IMR-90 (cell line): ENCODE results near the gene FOXP4. TPM values are rescaled to one million over a fixed set of nuclear protein-coding genes. Genes with fewer than 3 reads are reported as not detected.

Experiments used
- ATAC-seq: fragments of 200-7000 bp; cut with Tn5 transposase; 2 replicates; pipeline ENCODE4 v1.9.1; 2020; ENCODE audit warnings: low read depth, mild to moderate bottlenecking, moderate library complexity
- BruUV-seq: library from RNA; stranded (reverse); fragments of 400-500 nt; replicated peaks from 2 replicates; lab custom pipeline; 2021; lab: Mats Ljungman, UMichigan
- CTCF ChIA-PET: fragments of 300-600 bp; formaldehyde crosslinking; extraction: SDS; loops from one replicate; lab custom pipeline; 2021; ENCODE audit warnings: antibody characterized with exemption; lab: Yijun Ruan, JAX
- POLR2A ChIA-PET: fragments of 300-600 bp; sonication (Branson Sonifier 250); formaldehyde crosslinking; loops from one replicate; lab custom pipeline; 2022; ENCODE audit warnings: antibody characterized with exemption; ENCODE audit not compliant: unreplicated experiment; lab: Charles Lee
- DNase-seq: peaks from one replicate; pipeline ENCODE4 v3.0.0; 2013
- H2AFZ ChIP-seq: replicated peaks from 2 replicates; pipeline ENCODE3; 2013; ENCODE audit warnings: low read length, mild to moderate bottlenecking; ENCODE audit not compliant: poor library complexity
- H2AK5ac ChIP-seq: 2 replicates; pipeline ENCODE4 v1.6.1; 2013; ENCODE audit warnings: low read depth, low read length, inconsistent platforms
- H2AK9ac ChIP-seq: replicated peaks from 2 replicates; pipeline ENCODE3; 2013; ENCODE audit warnings: mild to moderate bottlenecking, low read depth, low read length, moderate library complexity; ENCODE audit not compliant: poor library complexity
- H2BK120ac ChIP-seq: 2 replicates; pipeline ENCODE4 v1.6.1; 2013; ENCODE audit warnings: low read depth, low read length, inconsistent platforms
- H2BK15ac ChIP-seq: 3 replicates; pipeline ENCODE4 v1.6.1; 2013; ENCODE audit warnings: low read depth, low read length, inconsistent platforms
- H2BK20ac ChIP-seq: 2 replicates; pipeline ENCODE4 v1.6.1; 2013; ENCODE audit warnings: low read depth, mild to moderate bottlenecking, inconsistent platforms, low read length, moderate library complexity
- H2BK5ac ChIP-seq: 2 replicates; pipeline ENCODE4 v1.6.1; 2013; ENCODE audit warnings: mild to moderate bottlenecking, low read depth, low read length, inconsistent platforms; ENCODE audit not compliant: poor library complexity, severe bottlenecking
- H3K14ac ChIP-seq: replicated peaks from 2 replicates; pipeline ENCODE4 v1.6.1; 2013; ENCODE audit warnings: low read depth, low read length, inconsistent platforms
- H3K18ac ChIP-seq: 2 replicates; pipeline ENCODE4 v1.6.1; 2013; ENCODE audit warnings: low read depth, low read length, control low read depth
- H3K23ac ChIP-seq: 2 replicates; pipeline ENCODE4 v1.6.1; 2013; ENCODE audit warnings: low read depth, low read length, inconsistent platforms
- H3K27ac ChIP-seq: 2 replicates; pipeline ENCODE4 v1.5.1; 2013; ENCODE audit warnings: mild to moderate bottlenecking, control low read depth, low read length; ENCODE audit not compliant: insufficient read depth
- H3K27me3 ChIP-seq: 2 replicates; pipeline ENCODE4 v1.6.1; 2013; ENCODE audit warnings: low read length; ENCODE audit not compliant: control insufficient read depth, insufficient read depth
- H3K36me3 ChIP-seq: 2 replicates; pipeline ENCODE4 v1.6.1; 2013; ENCODE audit warnings: low read length, mixed read lengths; ENCODE audit not compliant: control insufficient read depth, insufficient read depth
- H3K4ac ChIP-seq: 2 replicates; pipeline ENCODE4 v1.6.1; 2013; ENCODE audit warnings: low read depth, low read length, inconsistent platforms
- H3K4me1 ChIP-seq: 2 replicates; pipeline ENCODE4 v1.6.1; 2013; ENCODE audit warnings: low read length, mixed read lengths; ENCODE audit not compliant: control insufficient read depth, insufficient read depth
- H3K4me2 ChIP-seq: 2 replicates; pipeline ENCODE4 v1.6.1; 2013; ENCODE audit warnings: low read depth, mild to moderate bottlenecking, control low read depth, low read length, moderate library complexity
- H3K4me3 ChIP-seq: 2 replicates; pipeline ENCODE4 v1.5.1; 2013; ENCODE audit warnings: low read depth, mild to moderate bottlenecking, control low read depth, low read length, moderate library complexity; ENCODE audit not compliant: insufficient read depth
- H3K56ac ChIP-seq: 2 replicates; pipeline ENCODE4 v1.6.1; 2013; ENCODE audit warnings: low read length, inconsistent platforms; ENCODE audit not compliant: insufficient read depth; ENCODE audit errors: extremely low read depth
- H3K79me1 ChIP-seq, 2 experiments: 2 replicates each; pipeline ENCODE4 v1.6.1; 2013; ENCODE audit warnings: low read length in 2 of 2, inconsistent platforms in 1 of 2, low read depth in 1 of 2
- H3K9ac ChIP-seq: 2 replicates; pipeline ENCODE4 v1.6.1; 2013; ENCODE audit warnings: low read depth, low read length, control low read depth
- H3K9me1 ChIP-seq: 2 replicates; pipeline ENCODE4 v1.6.1; 2013; ENCODE audit warnings: low read length, inconsistent platforms; ENCODE audit not compliant: insufficient read depth
- H3K9me3 ChIP-seq: 2 replicates; pipeline ENCODE4 v1.6.1; 2013; ENCODE audit warnings: low read length; ENCODE audit not compliant: control insufficient read depth, insufficient read depth
- H4K20me1 ChIP-seq: 2 replicates; pipeline ENCODE4 v1.6.1; 2013; ENCODE audit warnings: low read length, inconsistent platforms; ENCODE audit not compliant: insufficient read depth
- H4K5ac ChIP-seq: 2 replicates; pipeline ENCODE4 v1.6.1; 2013; ENCODE audit warnings: mild to moderate bottlenecking, low read depth, low read length, control low read depth
- H4K8ac ChIP-seq, 2 experiments: 2 replicates each; pipeline ENCODE4 v1.6.1; 2013; ENCODE audit warnings: low read depth in 2 of 2, low read length in 2 of 2, control low read depth in 1 of 2, inconsistent platforms in 1 of 2
- H4K91ac ChIP-seq: 2 replicates; pipeline ENCODE4 v1.6.1; 2013; ENCODE audit warnings: low read depth, low read length, inconsistent platforms; ENCODE audit not compliant: insufficient read depth
- BHLHE40 ChIP-seq: fragments of 150-350 bp; IDR thresholded peaks from 2 replicates; pipeline ENCODE4 v1.6.1; 2016; ENCODE audit warnings: mild to moderate bottlenecking, low read depth, low read length
- CEBPB ChIP-seq: IDR thresholded peaks from 2 replicates; pipeline ENCODE4 v1.6.1; 2012; ENCODE audit warnings: low read depth, low read length, improper control_type of control experiment
- CHD1 ChIP-seq: IDR thresholded peaks from 2 replicates; pipeline ENCODE4 v1.6.1; 2012; ENCODE audit warnings: low read depth, low read length, improper control_type of control experiment
- FOS ChIP-seq: fragments of 150-350 bp; IDR thresholded peaks from 2 replicates; pipeline ENCODE4 v1.6.1; 2016; ENCODE audit warnings: low read depth, low read length
- MAFK ChIP-seq: IDR thresholded peaks from 2 replicates; pipeline ENCODE4 v1.6.1; 2012; ENCODE audit warnings: low read depth, low read length, improper control_type of control experiment
- MAZ ChIP-seq: IDR thresholded peaks from 2 replicates; pipeline ENCODE4 v1.6.1; 2012; ENCODE audit warnings: low read depth, mild to moderate bottlenecking, low read length, improper control_type of control experiment, moderate library complexity, borderline replicate concordance
- MXI1 ChIP-seq: IDR thresholded peaks from 2 replicates; pipeline ENCODE4 v1.6.1; 2012; ENCODE audit warnings: low read depth, mild to moderate bottlenecking, low read length, moderate library complexity, borderline replicate concordance
- NFE2L2 ChIP-seq: fragments of 150-350 bp; IDR thresholded peaks from 2 replicates; pipeline ENCODE4 v1.6.1; 2016; ENCODE audit warnings: low read depth, mild to moderate bottlenecking, low read length
- POLR2A ChIP-seq: IDR thresholded peaks from 2 replicates; pipeline ENCODE4 v1.6.1; 2012; ENCODE audit warnings: mild to moderate bottlenecking, low read depth, low read length
- RAD21 ChIP-seq: IDR thresholded peaks from 2 replicates; pipeline ENCODE4 v1.6.1; 2012; ENCODE audit warnings: low read length, improper control_type of control experiment
- RCOR1 ChIP-seq: IDR thresholded peaks from 2 replicates; pipeline ENCODE4 v1.6.1; 2012; ENCODE audit warnings: mild to moderate bottlenecking, low read length, improper control_type of control experiment; ENCODE audit not compliant: insufficient replicate concordance
- RFX5 ChIP-seq: IDR thresholded peaks from 2 replicates; pipeline ENCODE4 v1.8.0; 2012; ENCODE audit warnings: low read depth, mild to moderate bottlenecking, low read length, moderate library complexity
- SMC3 ChIP-seq: fragments of 150-350 bp; IDR thresholded peaks from 2 replicates; pipeline ENCODE4 v1.6.1; 2016; ENCODE audit warnings: low read depth, mild to moderate bottlenecking, antibody characterized with exemption, low read length, moderate library complexity
- WGBS, 2 experiments: methylation state at CpG; one replicate each; pipeline versions ENCODE4 v1.1.5 to v1.1.7; 2013; ENCODE audit warnings: missing lambda C conversion rate in 2 of 2; ENCODE audit not compliant: insufficient read length in 1 of 2; ENCODE audit errors: extremely low coverage in 2 of 2; 5-methylcytosine and 5-hydroxymethylcytosine counted together
- dilution Hi-C: fragments of 300-500 bp; cut with HindIII; formaldehyde crosslinking; loops from one replicate; pipeline ENCODE4 v1.14.3; 2018; ENCODE audit warnings: low sequenced_read_pairs; ENCODE audit not compliant: unreplicated experiment
- in situ Hi-C: fragments of 300-500 bp; cut with MboI; formaldehyde crosslinking; loops from 3 replicates; pipeline ENCODE4 v1.14.3; 2019; ENCODE audit warnings: low sequenced_read_pairs, inconsistent platforms, mixed read lengths
- intact Hi-C: fragments of 100-400 bp; cut with micrococcal nuclease; formaldehyde crosslinking; loops from 2 replicates; pipeline ENCODE4 v1.10.0; 2022
- polyA plus RNA-seq, 3 experiments: library from polyadenylated mRNA; depleted of rRNA; stranded (reverse); fragments of >200 nt; gene quantifications; 2 replicates each; pipeline ENCODE4 v1.2.3, GENCODE V29; 2012; ENCODE audit warnings: low replicate concordance in 1 of 3
- total RNA-seq: library from RNA; depleted of rRNA; stranded (reverse); fragments of >200 nt; gene quantifications from 2 replicates; pipeline ENCODE4 v1.2.3, GENCODE V29; 2012
- TF ChIP-seq, protein P1 (sequence below): fragments of 150-350 bp; IDR thresholded peaks from 2 replicates; pipeline ENCODE4 v1.6.1; 2016; ENCODE audit warnings: low read depth, mild to moderate bottlenecking, low read length, moderate library complexity, borderline replicate concordance
- TF ChIP-seq, protein P2 (sequence below): fragments of 150-350 bp; IDR thresholded peaks from 2 replicates; pipeline ENCODE4 v1.6.1; 2017; ENCODE audit warnings: mild to moderate bottlenecking, antibody characterized with exemption, low read length, low read depth
- TF ChIP-seq, protein P3 (sequence below): conservative IDR thresholded peaks from 2 replicates; pipeline ENCODE4 v1.5.1; 2012; ENCODE audit warnings: mild to moderate bottlenecking, low read depth, low read length, improper control_type of control experiment

FOXP4 gene
- total and polyA plus RNA-seq, 2 of the 4 experiments (the other 2 are of a cell fraction), result 0.72 to 9.5 TPM

DNA sequence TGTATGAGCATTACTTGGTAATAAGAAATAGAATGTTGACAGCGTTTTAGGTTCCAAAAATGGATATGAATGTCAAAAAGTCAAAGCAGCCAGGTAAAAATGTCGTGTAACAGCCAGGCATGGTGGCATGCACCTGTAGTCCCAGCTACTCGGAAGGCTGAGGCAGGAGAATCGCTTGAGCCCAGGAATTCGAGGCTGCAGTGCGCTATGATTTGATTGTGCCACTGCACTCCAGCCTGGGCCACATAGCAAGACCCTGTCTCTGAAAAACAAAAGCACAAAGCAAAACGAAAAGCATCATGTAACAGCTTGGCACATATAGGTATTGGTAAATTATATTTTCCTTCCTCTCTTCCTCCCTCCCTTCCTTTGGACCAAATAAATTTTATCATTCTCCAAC lies 16.2 kb upstream of the FOXP4 start:
- Histone ChIP-seq H3K23ac (no peak overlapping the region), H2AK5ac (no peak overlapping the region), H3K27ac (no peak overlapping the region), H3K9ac (no peak overlapping the region), H4K20me1 (no peaks in the 10 kb centered on the region; the same call in 1 of the 2 replicates), H4K91ac (no peak overlapping the region), H2BK120ac (no peak overlapping the region), H4K5ac (no peak overlapping the region), H3K9me1 (no peaks in the 10 kb centered on the region), H3K27me3 (peaks cover 61% of the 10 kb centered on the region), H3K18ac (no peak overlapping the region), H3K79me1 (no peaks in the 10 kb centered on the region), H2BK5ac (no peak overlapping the region), H3K4ac (no peak overlapping the region), H2BK20ac (no peak overlapping the region), H3K4me3 (no peak overlapping the region), H3K4me2 (no peak overlapping the region), H3K4me1 (peaks cover 6% of the 10 kb centered on the region; the same call in 1 of the 2 replicates), H3K14ac (no peak overlapping the region), H2BK15ac (no peak overlapping the region), H2AFZ (no peak overlapping the region), H3K56ac (no peak overlapping the region), H3K9me3 (no peaks in the 10 kb centered on the region), H3K36me3 (no peaks in the 10 kb centered on the region), H4K8ac (no peak overlapping the region), H2AK9ac (no peak overlapping the region)
- 100% methylated on average over 1 of the region's 7 CpGs; no CpG with 5 or more reads in 1 of the 2 experiments for WGBS, 2 experiments
- no TSS peak for BruUV-seq
- ChIA-PET POLR2A (no interaction called here), CTCF (no interaction called here)
- intact Hi-C loops, result no loop called here
- in situ Hi-C loops, result no loop called here
- DNase-seq, result no peak
- no peak for TF ChIP-seq NFE2L2
- TF ChIP-seq CHD1, result no peak
- no peak for TF ChIP-seq SMC3
- TF ChIP-seq, protein P1, sequence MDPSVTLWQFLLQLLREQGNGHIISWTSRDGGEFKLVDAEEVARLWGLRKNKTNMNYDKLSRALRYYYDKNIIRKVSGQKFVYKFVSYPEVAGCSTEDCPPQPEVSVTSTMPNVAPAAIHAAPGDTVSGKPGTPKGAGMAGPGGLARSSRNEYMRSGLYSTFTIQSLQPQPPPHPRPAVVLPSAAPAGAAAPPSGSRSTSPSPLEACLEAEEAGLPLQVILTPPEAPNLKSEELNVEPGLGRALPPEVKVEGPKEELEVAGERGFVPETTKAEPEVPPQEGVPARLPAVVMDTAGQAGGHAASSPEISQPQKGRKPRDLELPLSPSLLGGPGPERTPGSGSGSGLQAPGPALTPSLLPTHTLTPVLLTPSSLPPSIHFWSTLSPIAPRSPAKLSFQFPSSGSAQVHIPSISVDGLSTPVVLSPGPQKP, result no peak
- TF ChIP-seq RAD21, result no peak
- TF ChIP-seq RCOR1, result no peak
- TF ChIP-seq MXI1, result no peak
- TF ChIP-seq MAZ, result no peak
- TF ChIP-seq, protein P2, sequence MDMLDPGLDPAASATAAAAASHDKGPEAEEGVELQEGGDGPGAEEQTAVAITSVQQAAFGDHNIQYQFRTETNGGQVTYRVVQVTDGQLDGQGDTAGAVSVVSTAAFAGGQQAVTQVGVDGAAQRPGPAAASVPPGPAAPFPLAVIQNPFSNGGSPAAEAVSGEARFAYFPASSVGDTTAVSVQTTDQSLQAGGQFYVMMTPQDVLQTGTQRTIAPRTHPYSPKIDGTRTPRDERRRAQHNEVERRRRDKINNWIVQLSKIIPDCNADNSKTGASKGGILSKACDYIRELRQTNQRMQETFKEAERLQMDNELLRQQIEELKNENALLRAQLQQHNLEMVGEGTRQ, result no peak
- TF ChIP-seq MAFK, result no peak
- TF ChIP-seq FOS, result no peak
- TF ChIP-seq, protein P3, sequence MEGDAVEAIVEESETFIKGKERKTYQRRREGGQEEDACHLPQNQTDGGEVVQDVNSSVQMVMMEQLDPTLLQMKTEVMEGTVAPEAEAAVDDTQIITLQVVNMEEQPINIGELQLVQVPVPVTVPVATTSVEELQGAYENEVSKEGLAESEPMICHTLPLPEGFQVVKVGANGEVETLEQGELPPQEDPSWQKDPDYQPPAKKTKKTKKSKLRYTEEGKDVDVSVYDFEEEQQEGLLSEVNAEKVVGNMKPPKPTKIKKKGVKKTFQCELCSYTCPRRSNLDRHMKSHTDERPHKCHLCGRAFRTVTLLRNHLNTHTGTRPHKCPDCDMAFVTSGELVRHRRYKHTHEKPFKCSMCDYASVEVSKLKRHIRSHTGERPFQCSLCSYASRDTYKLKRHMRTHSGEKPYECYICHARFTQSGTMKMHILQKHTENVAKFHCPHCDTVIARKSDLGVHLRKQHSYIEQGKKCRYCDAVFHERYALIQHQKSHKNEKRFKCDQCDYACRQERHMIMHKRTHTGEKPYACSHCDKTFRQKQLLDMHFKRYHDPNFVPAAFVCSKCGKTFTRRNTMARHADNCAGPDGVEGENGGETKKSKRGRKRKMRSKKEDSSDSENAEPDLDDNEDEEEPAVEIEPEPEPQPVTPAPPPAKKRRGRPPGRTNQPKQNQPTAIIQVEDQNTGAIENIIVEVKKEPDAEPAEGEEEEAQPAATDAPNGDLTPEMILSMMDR, result no peak
- TF ChIP-seq RFX5, result no peak
- TF ChIP-seq BHLHE40, result no peak
- no peak for TF ChIP-seq CEBPB
- no peak for TF ChIP-seq POLR2A
- dilution Hi-C loops, result no loop called here
- no peak for ATAC-seq
